NCI-H82 treated with DMSO at 0.1 percent for 48 hours (cell line): ENCODE data around the gene SPNS3.

Source experiments
- DNase-seq: peaks from one replicate; lab custom pipeline; 2025; ENCODE audit not compliant: unreplicated experiment; lab: John Stamatoyannopoulos, UW

The SPNS3 gene

GRCh38 chr17:4487820-4488716 is 54.3 kb downstream of the SPNS3 start:
- DNase-seq, result no peak

DNA sequence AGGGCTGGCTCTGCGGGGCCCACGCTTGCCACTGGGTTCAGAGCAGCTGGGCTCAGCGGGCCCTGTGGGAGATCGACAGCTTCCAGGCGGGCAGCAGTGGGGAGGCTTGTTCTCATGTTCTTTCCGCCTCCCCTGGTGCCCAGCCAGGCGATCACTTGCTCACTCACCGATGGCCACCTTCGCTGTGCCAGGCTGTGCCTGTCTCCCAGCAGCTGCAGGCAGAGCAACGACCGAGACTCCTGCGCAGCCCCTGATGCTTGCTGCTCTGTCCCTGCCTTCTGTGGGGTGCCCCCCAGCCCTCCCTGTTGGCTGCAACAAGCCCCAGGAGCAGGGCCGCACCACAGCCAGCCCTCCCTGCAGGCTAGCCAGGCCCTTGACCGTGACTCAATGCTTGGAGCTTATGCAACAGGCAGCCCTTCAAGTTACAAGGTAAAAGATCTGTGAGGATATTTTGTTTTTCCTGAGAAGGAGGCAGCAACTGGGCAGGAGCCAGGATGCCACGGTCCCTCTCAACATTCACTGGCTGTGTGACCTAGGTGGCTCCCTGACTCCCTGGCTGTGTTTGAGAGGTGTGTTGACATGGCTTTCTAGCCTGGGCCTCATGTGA is 55.4 kb downstream of the SPNS3 start:
- DNase-seq, result no peak

DNA sequence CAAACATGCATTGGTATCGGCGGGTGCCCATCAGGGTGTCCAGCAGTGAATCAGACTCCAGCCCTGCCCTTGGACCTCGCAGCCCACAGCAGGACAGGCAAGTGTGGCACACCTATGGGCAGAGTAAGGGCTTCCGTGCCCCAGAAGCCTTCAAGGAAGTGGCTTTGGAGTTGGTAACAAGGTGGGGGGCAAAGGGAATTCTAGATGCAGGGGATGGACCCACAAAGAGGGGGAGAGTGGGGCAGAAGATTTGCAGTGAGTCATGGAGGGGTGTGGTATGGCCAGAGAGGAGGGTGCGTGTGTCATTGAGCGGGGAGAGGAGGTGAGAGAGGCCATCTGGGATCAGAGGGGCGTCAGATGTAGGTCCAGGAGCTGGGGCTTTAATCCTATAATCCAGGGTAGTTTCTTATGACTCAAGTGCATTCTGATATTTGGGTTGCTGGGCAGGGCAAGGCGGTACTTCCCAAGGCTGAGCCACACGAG is 56.4 kb downstream of the SPNS3 start:
- peak; percentile 93 for DNase-seq

DNA sequence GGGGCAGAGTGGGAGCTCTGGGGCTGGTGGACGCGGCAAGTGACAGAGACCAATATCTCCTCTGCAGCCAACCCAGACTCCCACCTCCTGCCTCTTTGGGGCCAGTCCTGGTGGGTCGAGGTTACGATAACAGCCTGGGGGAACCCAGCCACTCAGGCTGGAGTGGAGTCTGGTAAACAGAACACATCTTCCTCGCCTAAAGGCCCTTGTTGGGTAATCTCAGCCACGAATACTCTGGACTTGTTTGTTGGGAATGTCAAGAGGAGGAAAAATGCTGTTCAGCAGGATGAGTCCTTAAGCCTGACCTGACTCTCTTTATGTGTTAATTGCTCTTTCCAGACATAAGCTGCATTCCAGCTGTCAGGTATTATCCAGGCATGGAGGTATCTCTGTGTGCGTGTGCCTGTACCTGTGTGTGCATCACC is 56.9 kb downstream of the SPNS3 start:
- DNase-seq, result no peak

DNA sequence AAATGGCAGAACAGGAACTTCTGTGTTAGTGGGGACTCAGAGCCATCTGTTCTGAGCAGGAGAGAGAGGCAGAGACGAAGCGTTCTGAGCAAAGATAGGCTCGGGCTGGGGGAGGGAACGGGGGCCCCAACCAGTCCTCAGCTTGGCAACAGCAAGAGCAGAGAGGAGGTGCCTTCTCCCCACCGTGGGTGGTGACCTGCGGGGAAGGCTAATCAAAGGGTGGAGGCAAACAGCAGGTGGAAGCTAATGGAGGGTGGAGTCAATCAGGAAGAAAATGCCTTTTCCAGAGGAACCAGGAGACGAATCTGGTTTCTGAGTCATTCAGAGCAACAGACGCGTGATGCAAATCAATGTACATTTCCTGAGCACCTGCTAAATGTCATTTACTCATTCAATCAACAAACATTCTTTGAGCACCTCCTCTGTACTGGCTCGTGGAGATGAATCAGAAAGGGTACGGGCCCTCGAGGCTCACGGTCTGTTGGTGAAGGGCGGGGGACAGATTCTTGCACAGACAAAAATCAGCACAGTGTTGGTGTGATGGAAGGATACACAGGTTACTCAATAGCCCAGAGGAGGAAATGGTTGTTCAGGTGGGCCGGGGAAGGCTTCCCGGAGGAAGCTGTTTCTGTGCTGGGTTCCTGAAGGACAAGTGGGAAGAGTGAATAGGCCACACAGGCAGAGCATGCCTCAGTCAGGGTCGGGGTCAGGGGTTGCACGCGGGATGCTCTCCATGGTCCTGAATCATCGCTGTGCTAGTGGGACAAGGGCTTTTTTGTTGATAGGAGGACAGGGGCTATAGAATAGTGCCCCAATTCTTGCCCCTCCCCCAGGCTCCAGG is 59.2 kb downstream of the SPNS3 start:
- no peak for DNase-seq

DNA sequence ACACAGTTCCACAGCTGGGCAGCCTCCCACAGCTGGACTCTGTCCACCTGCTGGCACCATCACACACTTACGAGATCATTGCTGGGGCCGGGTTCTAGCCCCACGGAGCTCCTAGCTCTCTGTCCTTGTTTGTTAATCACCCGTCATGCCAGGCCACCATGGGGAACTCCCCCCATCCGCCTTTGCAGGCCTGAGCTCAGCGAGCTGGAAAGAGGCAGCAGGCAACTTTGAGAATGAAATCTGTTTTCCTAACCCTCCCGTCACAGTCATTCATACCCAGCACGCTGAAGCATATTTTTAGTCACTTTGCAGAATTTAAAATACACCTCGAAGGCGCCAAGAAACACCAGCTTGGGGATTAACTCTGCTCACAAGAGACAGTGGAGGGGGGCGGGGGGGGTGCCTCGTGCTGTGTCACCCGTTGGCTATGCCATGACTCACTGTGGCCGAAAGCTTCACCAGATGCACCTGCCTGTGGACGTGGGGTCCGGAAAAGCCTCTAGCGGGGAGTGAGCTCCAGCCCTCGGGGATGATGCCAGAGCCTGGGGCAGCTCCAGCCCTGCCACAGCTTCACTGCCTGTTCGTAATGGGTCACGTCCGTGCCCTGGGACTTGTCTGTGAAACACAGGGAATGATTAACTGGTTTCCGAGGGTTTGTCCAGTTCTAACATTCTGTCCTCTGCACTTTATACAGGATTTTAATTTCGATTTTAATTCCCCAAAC is 63.5 kb downstream of the SPNS3 start:
- no peak for DNase-seq

GRCh38 chr17:4498461-4499397 is 65.0 kb downstream of the SPNS3 start, which contains the start of gene SPNS2:
Gene SPNS2 (plus strand): TSS chr17:4498881. CDS start chr17:4499048, 167 bp downstream.
- no peak for DNase-seq

DNA sequence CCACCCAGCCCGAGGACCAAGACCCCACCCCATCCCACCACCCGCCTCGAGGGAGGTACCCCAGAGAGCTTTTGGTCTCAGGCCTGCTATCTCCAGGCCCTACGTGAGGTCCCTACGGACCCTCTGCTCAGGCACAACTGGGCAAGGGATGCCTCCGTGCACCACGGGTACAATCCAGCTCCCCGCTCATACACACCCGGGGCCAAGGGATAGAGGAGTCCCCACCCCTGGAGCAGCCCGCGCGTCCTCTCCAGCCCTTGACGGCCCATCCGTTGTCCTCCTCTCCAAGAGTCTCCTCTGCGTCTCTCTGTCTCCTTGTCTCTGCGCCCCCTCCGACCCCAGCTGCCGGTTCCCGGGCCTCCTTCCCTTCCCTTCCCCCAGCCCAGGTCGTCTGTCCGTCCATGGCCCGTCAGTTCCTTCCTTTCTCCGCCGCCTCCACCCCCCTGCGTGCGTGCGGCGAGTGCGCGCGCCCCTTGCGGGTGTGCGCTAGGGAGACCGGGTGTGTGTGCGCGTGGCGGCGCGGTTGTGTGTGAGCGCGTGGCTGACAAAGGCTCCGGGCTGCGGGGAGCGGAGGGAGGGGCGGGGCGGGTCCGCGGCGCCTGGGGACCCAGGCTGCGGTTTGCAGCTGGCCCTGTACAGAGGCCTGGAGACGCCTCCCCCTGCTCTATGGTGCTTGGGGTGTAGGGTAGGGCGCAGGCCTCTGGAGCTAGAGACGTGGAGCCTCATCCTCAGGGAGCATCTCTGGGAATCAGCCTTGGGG is 65.9 kb downstream of the SPNS3 start:
- DNase-seq, result no peak

DNA sequence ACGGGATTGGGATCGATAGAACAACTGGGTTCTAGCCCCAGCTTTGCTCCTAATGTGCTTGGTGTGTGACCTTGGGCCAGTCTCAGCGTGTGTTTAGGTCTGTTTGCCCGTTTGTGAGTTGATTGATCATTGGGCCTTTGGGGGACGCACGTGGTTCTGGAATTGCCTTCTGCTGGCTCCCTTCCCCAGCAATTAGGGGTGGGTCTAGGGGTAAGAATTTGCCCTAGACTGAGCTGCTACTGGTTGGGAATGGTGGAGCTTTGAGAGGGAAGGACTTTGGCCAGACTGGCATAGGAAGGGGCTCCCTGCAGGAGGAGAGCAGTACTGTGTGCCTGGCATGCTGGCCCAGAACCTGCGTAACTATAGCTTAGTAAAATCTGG is 66.4 kb downstream of the SPNS3 start:
- no peak for DNase-seq

GRCh38 chr17:4501295-4501949 is 67.7 kb downstream of the SPNS3 start:
- DNase-seq, result no peak

GRCh38 chr17:4502466-4503154 is 68.9 kb downstream of the SPNS3 start:
- no peak for DNase-seq

DNA sequence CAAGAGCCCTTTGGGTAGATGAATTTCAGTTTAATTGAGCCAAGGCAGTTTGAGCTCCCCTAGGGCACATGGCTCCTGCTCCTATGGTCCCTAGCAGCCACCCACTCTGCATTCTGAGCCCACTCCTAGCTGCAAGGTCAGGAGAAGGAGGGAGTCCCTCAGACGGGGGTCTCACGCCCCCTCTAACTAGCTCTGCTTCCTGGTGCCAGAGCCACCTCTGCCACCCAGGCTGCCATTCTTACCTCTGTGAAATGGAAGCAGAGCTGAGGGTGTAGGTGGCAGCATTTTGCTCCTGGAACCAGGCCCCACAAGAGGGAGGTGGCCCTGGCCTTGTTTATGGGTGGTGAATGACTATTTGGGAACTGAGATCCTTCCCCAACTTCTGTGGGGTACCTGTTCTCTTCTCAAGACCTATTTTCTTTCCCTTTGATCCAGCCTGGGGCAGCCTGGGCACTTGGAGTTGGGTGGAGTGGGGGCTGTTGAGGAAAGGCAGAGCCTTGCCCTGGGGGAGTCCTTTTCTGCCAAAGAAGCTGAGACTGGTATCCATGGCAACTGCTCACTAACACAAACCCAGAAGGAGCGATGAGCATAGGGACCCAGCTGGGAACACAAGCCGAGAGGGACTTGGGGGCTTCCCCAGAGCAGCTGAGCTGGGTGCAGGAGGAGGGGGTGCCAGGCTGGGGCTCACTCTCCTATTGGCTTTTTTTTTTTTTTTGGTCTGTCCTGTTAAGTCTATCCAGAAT is 69.7 kb downstream of the SPNS3 start:
- no peak for DNase-seq

DNA sequence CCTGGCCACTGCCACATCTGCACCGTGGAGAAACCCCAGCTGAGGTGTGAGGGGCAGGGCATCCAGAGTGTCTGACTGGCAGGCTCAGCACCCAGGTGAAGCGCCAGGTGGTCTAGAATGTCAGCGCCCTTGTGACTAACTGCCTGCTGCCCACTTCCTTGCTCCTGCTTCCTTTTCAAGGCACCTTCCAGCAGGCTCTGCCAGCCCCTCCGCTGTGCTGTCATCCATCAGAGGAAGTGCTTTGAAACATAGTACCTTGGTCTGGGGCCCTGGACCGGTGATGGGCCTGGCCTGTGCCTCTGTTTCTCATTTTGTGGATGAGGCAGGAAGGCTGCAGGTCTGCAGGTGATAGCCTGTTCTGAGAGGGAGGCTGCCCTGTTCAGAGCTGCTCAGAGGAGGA is 70.4 kb downstream of the SPNS3 start:
- no peak for DNase-seq

GRCh38 chr17:4505187-4505586 is 71.4 kb downstream of the SPNS3 start:
- no peak for DNase-seq

GRCh38 chr17:4506175-4506813 is 72.6 kb downstream of the SPNS3 start:
- DNase-seq, result no peak

DNA sequence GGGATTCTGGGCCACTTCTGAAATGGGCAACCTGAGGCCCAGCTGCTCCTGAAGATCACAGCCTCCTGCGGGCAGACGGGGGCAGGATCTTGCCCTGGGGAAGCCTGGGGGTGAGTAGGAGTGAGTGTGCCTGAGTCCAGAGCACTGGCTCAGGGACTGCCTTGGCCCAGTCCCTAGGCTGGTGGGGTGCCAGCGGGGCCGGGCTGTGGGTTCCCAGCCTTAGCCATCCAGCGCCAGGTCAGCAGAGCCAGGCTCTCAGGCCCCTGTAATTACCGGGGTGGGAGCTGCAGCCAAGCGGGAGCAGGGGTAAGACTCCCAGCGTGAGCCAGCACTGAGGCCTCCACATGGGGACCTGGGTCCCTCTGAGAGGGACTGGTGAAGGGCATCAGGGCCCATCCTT is 73.2 kb downstream of the SPNS3 start:
- DNase-seq, result no peak
